H9 (cell line): ENCODE results near the gene OR51A4. TPM values are rescaled to one million over a fixed set of nuclear protein-coding genes. Genes with fewer than 3 reads are reported as not detected.

Experiments used
- DNase-seq: peaks from one replicate; pipeline ENCODE4 v3.0.0-alpha.2; 2017
- H2AFZ ChIP-seq: one replicate; pipeline ENCODE4 v1.6.1; 2013; ENCODE audit warnings: mild to moderate bottlenecking, low read length, control low read depth, moderate library complexity
- H2AK5ac ChIP-seq: 2 replicates; pipeline ENCODE4 v1.6.1; 2013; ENCODE audit warnings: low read length, control low read depth, mixed read lengths; ENCODE audit not compliant: insufficient read length
- H2BK120ac ChIP-seq: one replicate; pipeline ENCODE4 v1.6.1; 2013; ENCODE audit warnings: low read depth, mild to moderate bottlenecking, low read length, control low read depth, inconsistent platforms; ENCODE audit not compliant: poor library complexity, severe bottlenecking
- H2BK12ac ChIP-seq: 2 replicates; pipeline ENCODE4 v1.6.1; 2013; ENCODE audit warnings: low read length, control low read depth, mixed read lengths, low read depth; ENCODE audit not compliant: insufficient read length
- H2BK15ac ChIP-seq: 2 replicates; pipeline ENCODE4 v1.6.1; 2013; ENCODE audit warnings: low read depth, low read length, control low read depth
- H2BK20ac ChIP-seq: one replicate; pipeline ENCODE4 v1.6.1; 2013; ENCODE audit warnings: low read depth, mild to moderate bottlenecking, low read length, control low read depth, inconsistent platforms; ENCODE audit not compliant: poor library complexity, severe bottlenecking
- H2BK5ac ChIP-seq: 2 replicates; pipeline ENCODE4 v1.6.1; 2013; ENCODE audit warnings: low read length, control low read depth, mixed read lengths; ENCODE audit not compliant: insufficient read length
- H3K14ac ChIP-seq: 2 replicates; pipeline ENCODE4 v1.6.1; 2013; ENCODE audit warnings: low read length, control low read depth; ENCODE audit not compliant: insufficient read depth
- H3K18ac ChIP-seq: 2 replicates; pipeline ENCODE4 v1.6.1; 2013; ENCODE audit warnings: low read depth, mild to moderate bottlenecking, mixed read lengths, low read length, control low read depth; ENCODE audit not compliant: insufficient read length
- H3K23ac ChIP-seq: 2 replicates; pipeline ENCODE4 v1.6.1; 2013; ENCODE audit warnings: low read length, control low read depth, mixed read lengths, low read depth; ENCODE audit not compliant: insufficient read length
- H3K23me2 ChIP-seq: 2 replicates; pipeline ENCODE4 v1.6.1; 2013; ENCODE audit warnings: low read depth, mild to moderate bottlenecking, mixed read lengths, low read length, control low read depth; ENCODE audit not compliant: insufficient read length, poor library complexity, severe bottlenecking
- H3K27ac ChIP-seq: 2 replicates; pipeline ENCODE4 v1.5.1; 2013; ENCODE audit warnings: low read length, control low read depth, mixed read lengths, low read depth; ENCODE audit not compliant: insufficient read length
- H3K27me3 ChIP-seq: 2 replicates; pipeline ENCODE4 v1.6.1; 2013; ENCODE audit warnings: low read length, control low read depth, inconsistent platforms; ENCODE audit not compliant: insufficient read depth
- H3K4ac ChIP-seq: 2 replicates; pipeline ENCODE4 v1.6.1; 2013; ENCODE audit warnings: low read depth, mild to moderate bottlenecking, control low read depth, inconsistent platforms, low read length, moderate library complexity
- H3K4me1 ChIP-seq: 2 replicates; pipeline ENCODE4 v1.6.1; 2013; ENCODE audit warnings: low read length, control low read depth, inconsistent platforms; ENCODE audit not compliant: insufficient read depth
- H3K4me2 ChIP-seq: 2 replicates; pipeline ENCODE4 v1.6.1; 2013; ENCODE audit warnings: low read length, control low read depth, mixed read lengths; ENCODE audit not compliant: insufficient read length, insufficient read depth
- H3K56ac ChIP-seq: 2 replicates; pipeline ENCODE4 v1.6.1; 2013; ENCODE audit warnings: low read depth, mild to moderate bottlenecking, mixed read lengths, low read length, control low read depth; ENCODE audit not compliant: insufficient read length
- H3K79me1 ChIP-seq: 2 replicates; pipeline ENCODE4 v1.6.1; 2013; ENCODE audit warnings: low read depth, mild to moderate bottlenecking, moderate library complexity, low read length, control low read depth, inconsistent platforms; ENCODE audit not compliant: insufficient read depth, poor library complexity, severe bottlenecking
- H3K79me2 ChIP-seq: 2 replicates; pipeline ENCODE4 v1.6.1; 2013; ENCODE audit warnings: low read length, control low read depth, inconsistent platforms; ENCODE audit not compliant: insufficient read depth
- H3K9ac ChIP-seq: 2 replicates; pipeline ENCODE4 v1.6.1; 2013; ENCODE audit warnings: low read length, control low read depth, mixed read lengths; ENCODE audit not compliant: insufficient read length; ENCODE audit errors: extremely low read depth
- H3K9me3 ChIP-seq: one replicate; pipeline ENCODE4 v1.6.1; 2013; ENCODE audit warnings: low read depth, low read length, inconsistent platforms; ENCODE audit not compliant: control insufficient read depth
- H3T11ph ChIP-seq: one replicate; pipeline ENCODE4 v1.6.1; 2013; ENCODE audit warnings: mild to moderate bottlenecking, low read length, control low read depth, inconsistent platforms
- H4K20me1 ChIP-seq: one replicate; pipeline ENCODE4 v1.6.1; 2013; ENCODE audit not compliant: control insufficient read depth, insufficient read length, insufficient read depth
- H4K5ac ChIP-seq: 2 replicates; pipeline ENCODE4 v1.6.1; 2013; ENCODE audit warnings: low read depth, mild to moderate bottlenecking, mixed read lengths, low read length, control low read depth; ENCODE audit not compliant: insufficient read length
- H4K8ac ChIP-seq: replicated peaks from 2 replicates; pipeline ENCODE4 v1.6.1; 2013; ENCODE audit warnings: low read length, control low read depth, mixed read lengths, low read depth; ENCODE audit not compliant: insufficient read length
- H4K91ac ChIP-seq: 2 replicates; pipeline ENCODE4 v1.6.1; 2013; ENCODE audit warnings: low read depth, mild to moderate bottlenecking, moderate library complexity, mixed read lengths, low read length, control low read depth; ENCODE audit not compliant: insufficient read length
- H3K27ac Mint-ChIP-seq, 3 experiments: 2 replicates in 2 of 3; 3 replicates in 1 of 3; pipeline ENCODE4 v1.8.0; 2020 to 2021; ENCODE audit warnings: mixed read lengths in 3 of 3, mild to moderate bottlenecking in 1 of 3, moderate library complexity in 1 of 3
- H3K27me3 Mint-ChIP-seq: 2 replicates; pipeline ENCODE4 v1.8.0; 2021; ENCODE audit warnings: low read depth, mild to moderate bottlenecking, moderate library complexity, mixed read lengths
- H3K36me3 Mint-ChIP-seq, 3 experiments: 2 replicates in 2 of 3; 3 replicates in 1 of 3; pipeline ENCODE4 v1.8.0; 2020 to 2021; ENCODE audit warnings: low read depth in 3 of 3, mixed read lengths in 3 of 3; ENCODE audit not compliant: insufficient read depth in 1 of 3
- H3K4me1 Mint-ChIP-seq, 2 experiments: 2 replicates each; pipeline ENCODE4 v1.8.0; 2020; ENCODE audit warnings: mixed read lengths in 2 of 2
- H3K4me3 Mint-ChIP-seq, 2 experiments: 2 replicates in 1 of 2; 3 replicates in 1 of 2; pipeline ENCODE4 v1.8.0; 2020 to 2021; ENCODE audit warnings: mild to moderate bottlenecking in 2 of 2, mixed read lengths in 2 of 2, moderate library complexity in 1 of 2
- H3K9me3 Mint-ChIP-seq, 2 experiments: 2 replicates in 1 of 2; 3 replicates in 1 of 2; pipeline ENCODE4 v1.8.0; 2020; ENCODE audit warnings: mild to moderate bottlenecking in 2 of 2, mixed read lengths in 2 of 2, moderate library complexity in 1 of 2
- CTCF ChIP-seq: fragments of 200-600 bp; sonication (generic); conservative IDR thresholded peaks from 3 replicates; pipeline ENCODE4 v1.8.0; 2021; ENCODE audit warnings: antibody characterized with exemption, mild to moderate bottlenecking
- total RNA-seq: library from RNA; stranded (reverse); gene quantifications from 2 replicates; pipeline ENCODE4 v1.2.1, GENCODE V29; 2021

Gene OR51A4
- total RNA-seq, 1 experiment from 2014 or later = not detected

DNA sequence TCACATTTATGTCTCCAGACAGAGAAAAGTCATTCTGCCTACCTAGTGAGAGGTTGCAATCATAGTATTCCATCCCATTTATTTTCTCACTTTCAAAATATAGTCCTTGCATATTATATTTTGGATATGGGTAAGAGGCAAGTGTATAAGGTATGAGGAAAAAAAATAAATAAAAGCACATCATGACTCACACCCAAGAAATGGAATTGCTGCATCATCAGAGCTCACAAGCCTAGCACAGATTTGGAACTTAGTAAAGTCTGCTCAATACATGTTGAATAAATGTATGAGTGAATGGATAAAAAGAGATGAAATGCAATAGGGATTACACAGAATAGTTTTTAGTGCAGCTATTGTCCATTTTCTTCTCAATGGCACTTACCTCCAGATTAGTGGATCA lies 20.8 kb downstream of the OR51A4 start:
- H3K18ac ChIP-seq = no peak overlapping the region
- H4K5ac ChIP-seq = no peak overlapping the region
- no peak overlapping the region for H2BK20ac ChIP-seq
- no peak overlapping the region for H4K8ac ChIP-seq
- H3K9ac ChIP-seq = no peak overlapping the region
- H3K14ac ChIP-seq = no peak overlapping the region
- no peaks in the 10 kb centered on the region for H3K79me1 ChIP-seq
- H4K91ac ChIP-seq = no peak overlapping the region
- H3K9me3 Mint-ChIP-seq = no peaks in the 10 kb centered on the region
- no peaks in the 10 kb centered on the region for H3K4me1 ChIP-seq
- no peak overlapping the region for H2AFZ ChIP-seq
- H2BK12ac ChIP-seq = no peak overlapping the region
- no peaks in the 10 kb centered on the region for H3K4me1 Mint-ChIP-seq
- no peaks in the 10 kb centered on the region for H3K36me3 Mint-ChIP-seq
- H3T11ph ChIP-seq = no peak overlapping the region
- no peak overlapping the region for H3K4me2 ChIP-seq
- no peak overlapping the region for H3K27ac Mint-ChIP-seq
- H2BK15ac ChIP-seq = no peak overlapping the region
- no peak overlapping the region for H3K23ac ChIP-seq
- no peak overlapping the region for H3K4me3 Mint-ChIP-seq
- no peak overlapping the region for H2AK5ac ChIP-seq
- no peak for TF ChIP-seq CTCF
- no peaks in the 10 kb centered on the region; the same call in 1 of the 2 replicates for H3K27me3 Mint-ChIP-seq
- H3K27me3 ChIP-seq = no peaks in the 10 kb centered on the region
- no peaks in the 10 kb centered on the region for H3K9me3 ChIP-seq
- no peak for DNase-seq
- no peak overlapping the region for H2BK120ac ChIP-seq
- H2BK5ac ChIP-seq = no peak overlapping the region
- H3K4ac ChIP-seq = no peak overlapping the region
- no peak overlapping the region for H3K27ac ChIP-seq
- H4K20me1 ChIP-seq = no peaks in the 10 kb centered on the region
- no peak overlapping the region for H3K56ac ChIP-seq
- H3K79me2 ChIP-seq = no peaks in the 10 kb centered on the region
- no peaks in the 10 kb centered on the region for H3K23me2 ChIP-seq
